ENCODE results near the gene RAB1B.
A peak's percentile ranks its signal among the peaks of the same experiment; 100 is the strongest.
"Not testable (repeated sequence)": the region's sequence is repeated elsewhere in the genome, so short reads cannot be mapped to it uniquely, and the experiment has no call there.

RAB1B gene

DNA sequence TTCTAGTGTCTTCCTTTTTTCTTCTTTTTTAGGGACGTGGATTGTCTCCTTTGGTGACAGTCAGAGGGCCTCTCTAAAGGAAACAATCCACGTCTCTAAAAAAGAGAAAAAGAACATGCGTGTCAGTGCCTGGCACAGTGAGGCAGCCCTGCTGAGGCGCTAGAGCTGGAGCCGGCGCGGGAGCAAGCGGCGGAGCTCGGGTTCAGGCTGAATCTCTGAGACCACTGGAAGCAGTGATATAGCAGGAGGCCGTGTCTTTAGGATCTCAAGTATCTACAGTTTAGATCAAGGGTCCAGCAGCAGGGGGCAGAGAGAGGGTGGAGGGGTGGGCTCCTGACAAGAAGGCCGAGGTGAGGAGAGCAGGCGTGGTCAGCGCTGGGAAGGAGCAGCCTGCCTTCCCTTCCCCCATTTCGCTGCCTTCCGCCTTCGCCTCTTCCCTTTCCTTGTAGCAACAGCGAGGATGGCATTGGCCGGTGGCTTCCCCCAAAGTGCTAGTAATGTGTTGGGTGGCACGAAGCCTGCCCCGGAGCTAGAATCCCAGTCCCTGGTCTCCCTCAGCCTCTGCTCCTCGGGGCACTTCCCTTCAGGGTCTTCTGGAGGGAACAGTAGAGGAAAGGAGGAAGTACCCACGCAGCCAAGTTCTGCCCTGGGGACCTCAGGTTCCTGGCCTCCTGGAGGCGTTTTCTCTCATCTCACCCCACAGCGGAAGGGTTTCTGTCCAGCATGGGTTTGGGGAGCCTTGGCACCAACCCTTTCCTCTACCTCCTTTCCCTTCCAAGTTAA lies 28.2 kb upstream of the RAB1B start:
- DNase-seq, result no peak

DNA sequence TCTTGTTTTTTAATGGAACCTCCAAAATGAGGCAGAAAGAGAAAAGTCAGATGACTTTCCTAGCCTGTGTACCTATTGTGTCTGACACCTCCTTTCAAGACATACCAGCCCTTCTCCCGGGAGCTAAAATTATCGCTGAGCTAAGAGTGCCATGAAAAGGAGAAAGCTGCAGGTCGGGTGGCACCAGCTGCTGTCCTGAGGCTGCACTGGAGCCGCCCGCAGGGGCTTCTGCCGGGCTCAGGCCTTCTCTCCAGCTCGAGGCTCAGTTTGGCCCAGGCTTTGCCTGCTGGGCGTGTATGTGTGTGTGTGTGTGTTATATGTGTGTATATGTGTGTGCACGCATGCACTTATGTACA lies 27.7 kb upstream of the RAB1B start:
- DNase-seq, result no peak

DNA sequence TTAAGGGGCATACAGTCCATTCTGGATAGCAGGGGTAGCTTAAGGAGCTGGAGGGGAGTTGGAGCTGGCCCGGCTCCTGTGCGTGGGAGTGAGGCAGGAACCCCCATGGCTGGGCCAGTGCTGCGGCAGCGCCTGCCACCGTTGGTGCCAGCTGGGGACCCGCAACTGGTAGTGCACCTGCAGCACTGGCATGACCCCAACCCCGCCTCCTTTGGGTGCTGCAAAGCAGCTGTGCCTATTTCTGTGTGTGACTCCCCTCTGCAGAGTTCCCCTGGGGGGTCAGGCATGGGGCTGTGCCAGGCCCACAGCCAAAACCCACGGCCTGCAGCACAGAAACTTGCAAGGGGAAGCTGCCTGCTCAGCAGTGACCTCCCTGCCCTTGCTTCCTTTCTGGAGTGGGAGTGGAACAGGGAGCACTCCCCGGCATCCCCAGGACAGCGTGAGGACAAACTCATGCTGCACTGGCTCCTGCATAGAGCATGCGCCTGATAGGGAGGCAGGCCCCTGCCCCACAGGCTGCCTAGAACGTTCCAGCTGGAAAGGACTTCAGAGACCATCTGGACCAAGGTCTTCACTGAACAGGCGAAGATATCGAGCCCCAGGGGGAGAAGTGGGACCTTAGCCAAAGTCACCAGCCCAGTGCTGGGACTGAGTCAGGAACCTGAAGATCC lies 26.2 kb upstream of the RAB1B start:
- DNase-seq, result no peak

DNA sequence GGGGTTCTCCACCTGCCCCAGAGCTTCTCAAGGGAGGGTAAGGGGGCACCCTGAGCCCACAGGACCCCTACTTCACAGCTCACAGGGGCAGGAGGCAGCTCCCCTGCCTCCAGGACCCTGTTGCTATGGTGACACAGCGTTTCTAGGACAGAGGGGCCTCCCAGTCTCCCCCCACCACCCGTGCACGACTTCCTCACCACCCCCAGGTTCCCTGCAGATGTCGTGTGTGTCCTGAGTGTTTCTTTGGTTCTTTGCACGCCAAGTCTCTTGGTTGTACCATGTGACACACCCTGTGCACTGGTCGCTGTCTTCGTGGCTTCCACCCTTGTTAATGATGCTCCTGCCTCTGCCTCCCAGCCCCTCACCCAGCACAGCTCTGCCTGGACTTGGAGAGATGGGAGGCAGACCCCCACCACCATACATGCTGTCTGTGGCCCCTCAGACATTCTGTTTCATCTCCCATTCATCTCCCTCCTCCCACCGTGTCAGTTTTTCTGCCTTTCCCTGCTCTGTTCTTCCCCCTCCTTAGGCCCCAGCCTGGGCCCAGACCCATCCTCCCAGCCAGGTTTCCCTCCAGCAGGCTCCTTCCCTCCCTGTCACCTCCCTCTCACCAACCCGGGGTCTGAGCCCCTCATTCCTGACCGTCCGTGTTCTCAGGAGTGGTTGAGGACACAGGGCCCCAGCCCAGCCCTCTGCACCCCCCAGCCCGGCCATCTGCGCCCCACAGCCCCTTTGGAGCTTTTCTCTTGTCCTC lies 24.5 kb upstream of the RAB1B start:
- DNase-seq, result no peak

DNA sequence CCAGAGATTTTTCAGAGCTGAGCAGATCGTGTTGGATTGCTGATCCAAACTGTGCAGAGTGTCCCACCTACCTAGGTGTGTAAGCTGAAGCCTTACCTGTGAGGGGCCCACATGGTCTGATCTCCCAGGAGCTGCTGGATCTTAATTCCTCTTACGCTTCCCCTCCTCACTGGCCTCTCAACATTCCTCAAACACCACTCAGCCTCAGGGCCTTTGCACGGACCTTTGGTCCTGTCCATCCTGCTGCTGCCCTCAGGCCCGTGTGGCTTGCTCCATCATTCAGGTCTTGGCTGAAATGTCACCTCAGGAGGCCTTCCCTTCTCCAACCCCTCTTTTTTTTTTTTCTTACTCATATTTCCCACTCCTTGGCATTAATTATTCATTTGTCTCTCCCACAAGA lies 21.1 kb upstream of the RAB1B start:
- no peak for DNase-seq

DNA sequence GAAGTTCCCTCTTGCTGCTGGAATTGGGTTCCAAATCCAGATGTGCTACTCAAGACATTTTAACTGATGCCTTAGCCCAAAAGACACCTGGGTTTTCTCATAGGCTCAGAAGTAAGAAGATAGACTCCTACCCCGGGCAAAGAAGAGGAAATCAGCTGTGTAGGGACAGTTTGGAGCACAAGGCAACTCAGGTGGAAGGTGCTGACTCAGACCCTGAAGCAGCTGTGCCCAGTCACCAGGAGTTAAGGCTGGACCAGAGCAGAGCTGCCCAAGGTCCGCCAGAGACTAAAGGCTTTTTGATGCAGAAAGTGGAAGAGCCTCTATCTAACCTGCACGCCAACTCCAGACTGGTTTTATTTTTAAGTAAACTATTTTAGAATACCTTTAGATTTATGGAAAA lies 20.6 kb upstream of the RAB1B start:
- DNase-seq, result no peak

DNA sequence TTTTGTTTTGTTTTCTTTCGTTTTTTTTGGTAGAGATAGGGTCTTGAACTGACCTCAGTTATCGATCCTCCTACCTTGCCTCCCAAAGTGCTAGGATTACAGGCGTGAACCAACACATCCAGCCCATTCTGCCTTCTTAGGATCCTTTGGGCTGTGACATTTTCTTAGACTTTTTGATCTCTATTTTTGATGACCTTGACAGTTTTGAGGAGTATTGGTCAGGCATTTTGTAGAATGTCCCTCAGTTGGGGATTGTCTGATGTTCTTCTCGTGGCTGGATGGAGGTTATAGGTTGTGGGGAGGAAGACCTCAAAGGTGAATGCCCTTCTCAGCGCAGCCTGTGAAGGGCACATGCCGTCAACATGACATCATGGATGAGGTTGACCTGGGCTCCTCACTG lies 19.5 kb upstream of the RAB1B start:
- no peak for DNase-seq

DNA sequence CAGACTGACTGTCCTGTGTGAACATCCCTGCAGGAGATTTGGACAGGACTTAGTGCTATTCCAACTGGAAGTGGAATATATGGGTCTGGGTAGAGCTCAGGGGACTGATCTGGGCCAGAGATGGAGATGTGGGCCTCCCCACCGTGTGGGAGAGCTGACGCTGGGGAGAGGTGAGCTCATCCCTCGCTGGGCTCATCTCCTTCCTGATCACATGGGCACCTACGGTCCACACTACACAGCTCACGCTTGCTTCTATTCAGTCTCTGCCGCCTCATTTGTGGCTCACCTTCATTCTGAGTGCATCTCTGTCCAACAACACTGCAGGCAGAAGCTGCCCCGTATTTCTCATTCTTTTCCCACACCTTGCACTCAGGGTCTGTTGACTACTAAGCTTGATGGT lies 16.6 kb upstream of the RAB1B start:
- no peak for DNase-seq

DNA sequence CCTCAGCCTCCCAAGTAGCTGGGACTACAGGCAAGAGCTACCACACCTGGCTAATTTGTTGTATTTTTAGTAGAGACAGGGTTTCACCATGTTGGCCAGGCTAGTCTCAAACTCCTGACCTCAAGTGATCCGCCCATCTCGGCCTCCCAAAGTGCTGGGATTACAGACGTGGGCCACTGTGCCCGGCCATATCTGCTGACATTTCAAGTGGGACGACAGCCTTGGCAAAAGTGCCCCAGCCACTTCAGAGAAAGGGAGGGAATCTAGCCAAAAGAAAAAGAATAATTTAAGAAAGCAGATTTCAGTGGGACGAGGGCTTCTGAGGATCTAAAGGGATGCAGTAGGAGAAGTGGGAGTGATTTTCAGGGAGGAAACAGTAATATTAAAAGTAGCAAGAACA lies 15.4 kb upstream of the RAB1B start:
- DNase-seq, result not testable (repeated sequence)

DNA sequence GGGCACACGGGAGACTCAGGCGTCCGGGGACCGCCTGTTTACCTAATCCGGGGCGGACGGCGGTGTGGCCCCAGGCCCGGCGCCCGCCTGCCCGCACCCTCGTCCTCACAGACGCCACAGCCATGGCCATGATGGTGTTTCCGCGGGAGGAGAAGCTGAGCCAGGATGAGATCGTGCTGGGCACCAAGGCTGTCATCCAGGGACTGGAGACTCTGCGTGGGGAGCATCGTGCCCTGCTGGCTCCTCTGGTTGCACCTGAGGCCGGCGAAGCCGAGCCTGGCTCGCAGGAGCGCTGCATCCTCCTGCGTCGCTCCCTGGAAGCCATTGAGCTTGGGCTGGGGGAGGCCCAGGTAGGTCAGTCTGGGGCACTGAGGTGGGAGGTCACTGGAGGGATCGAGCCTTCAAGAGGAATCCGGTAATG lies 10.0 kb upstream of the RAB1B start:
- DNase-seq, result no peak

DNA sequence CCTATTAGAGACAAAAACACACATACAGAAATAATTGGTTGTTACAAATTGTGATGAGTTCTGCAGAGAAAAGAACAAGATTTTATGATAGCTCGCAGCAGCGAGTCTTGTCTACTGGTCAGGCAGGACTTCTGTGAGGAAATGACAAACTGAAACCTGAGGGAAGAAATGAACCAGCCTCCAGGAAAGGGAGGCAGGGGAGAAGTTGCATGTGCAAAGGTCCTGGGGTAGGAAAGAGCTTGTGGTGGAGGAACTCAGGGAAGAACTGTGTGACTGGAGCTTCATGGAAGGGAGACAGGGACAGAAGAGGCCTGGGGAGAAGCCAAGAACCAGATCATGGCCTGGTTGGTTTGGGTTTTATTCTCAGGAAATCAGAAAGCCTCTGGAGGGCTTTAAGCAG lies 9.2 kb upstream of the RAB1B start:
- no peak for DNase-seq

DNA sequence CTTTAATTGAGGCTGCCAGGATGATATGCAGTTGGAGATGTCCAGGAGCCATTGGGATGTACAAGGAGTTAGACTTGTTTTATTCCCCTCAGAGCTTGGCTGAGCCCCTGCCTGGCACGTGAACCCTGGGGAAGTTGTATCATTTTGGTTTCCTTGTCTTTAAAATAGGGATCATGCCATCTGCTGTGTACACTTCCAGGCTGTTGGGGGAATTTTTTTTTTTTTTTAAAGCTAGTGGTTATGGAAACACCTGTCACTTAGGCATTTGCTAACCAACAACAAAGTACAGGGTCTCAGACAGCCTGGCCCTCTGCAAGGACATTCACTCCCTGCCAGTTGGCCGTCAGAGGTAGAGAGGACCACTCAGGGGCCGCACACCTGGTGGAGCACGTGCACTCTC lies 8.5 kb upstream of the RAB1B start:
- no peak for DNase-seq

DNA sequence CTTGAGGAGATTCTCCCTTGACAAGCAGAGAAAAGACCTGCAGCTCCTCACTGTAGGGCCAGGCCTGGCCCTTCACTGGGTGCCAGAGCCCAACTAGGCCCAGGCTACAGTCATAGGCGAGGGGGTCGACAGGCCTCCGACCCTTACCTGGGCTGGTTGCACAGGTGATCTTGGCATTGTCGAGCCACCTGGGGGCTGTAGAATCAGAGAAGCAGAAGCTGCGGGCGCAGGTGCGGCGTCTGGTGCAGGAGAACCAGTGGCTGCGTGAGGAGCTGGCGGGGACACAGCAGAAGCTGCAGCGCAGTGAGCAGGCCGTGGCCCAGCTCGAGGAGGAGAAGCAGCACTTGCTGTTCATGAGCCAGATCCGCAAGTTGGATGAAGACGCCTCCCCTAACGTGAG lies 6.9 kb upstream of the RAB1B start:
- no peak for DNase-seq

DNA sequence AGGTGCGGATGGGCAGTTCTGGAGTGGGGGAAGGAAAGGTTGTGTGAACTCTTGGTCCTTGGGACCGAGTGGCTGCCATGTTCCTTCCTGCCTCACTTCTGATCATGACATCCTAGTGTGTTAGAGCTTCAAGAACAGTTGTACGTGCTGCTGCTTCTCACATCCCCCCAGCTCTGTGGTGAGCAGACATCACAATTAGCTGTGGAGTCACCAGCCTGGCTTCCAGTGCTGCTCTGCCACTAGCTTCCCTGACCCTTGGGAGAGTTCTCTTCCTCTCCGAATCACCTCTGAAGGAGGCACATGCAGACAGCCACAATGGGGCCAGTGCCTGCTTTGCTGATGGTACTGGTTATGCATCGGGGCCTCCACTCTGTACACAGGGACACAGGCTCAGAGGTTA lies 6.2 kb upstream of the RAB1B start:
- no peak for DNase-seq

DNA sequence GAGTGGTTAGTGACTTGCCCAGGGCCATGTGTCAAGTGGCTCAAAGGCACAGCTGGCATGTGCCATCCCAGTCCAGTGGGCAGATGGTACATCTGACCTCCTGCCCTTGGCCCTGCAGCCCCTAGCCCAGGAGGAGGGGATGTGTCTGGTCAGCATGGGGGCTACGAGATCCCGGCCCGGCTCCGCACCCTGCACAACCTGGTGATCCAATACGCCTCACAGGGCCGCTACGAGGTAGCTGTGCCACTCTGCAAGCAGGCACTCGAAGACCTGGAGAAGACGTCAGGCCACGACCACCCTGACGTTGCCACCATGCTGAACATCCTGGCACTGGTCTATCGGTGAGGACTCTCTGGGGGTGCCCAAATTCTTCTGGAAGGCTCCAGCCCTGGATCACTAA lies 5.7 kb upstream of the RAB1B start:
- DNase-seq, result no peak

DNA sequence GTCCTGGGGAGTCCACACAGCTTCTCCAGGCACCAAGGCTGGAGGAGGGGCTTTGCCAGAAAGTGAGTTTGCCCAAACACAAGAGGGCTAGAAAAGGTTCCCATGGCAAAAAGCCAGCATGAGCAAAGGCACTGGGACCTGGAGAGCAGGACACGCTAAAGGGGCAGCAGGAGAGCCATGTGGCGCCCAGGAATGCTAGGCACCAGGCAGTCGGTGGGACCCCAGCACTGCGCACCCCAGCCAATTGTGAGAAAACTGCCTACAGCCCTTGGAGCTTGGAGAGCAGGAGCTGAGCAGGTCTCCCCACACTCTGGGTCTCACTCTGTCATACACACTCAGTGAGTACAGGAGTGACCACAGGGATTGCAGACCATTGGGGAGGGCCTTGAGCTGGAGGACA lies 5.2 kb upstream of the RAB1B start:
- DNase-seq, result no peak

DNA sequence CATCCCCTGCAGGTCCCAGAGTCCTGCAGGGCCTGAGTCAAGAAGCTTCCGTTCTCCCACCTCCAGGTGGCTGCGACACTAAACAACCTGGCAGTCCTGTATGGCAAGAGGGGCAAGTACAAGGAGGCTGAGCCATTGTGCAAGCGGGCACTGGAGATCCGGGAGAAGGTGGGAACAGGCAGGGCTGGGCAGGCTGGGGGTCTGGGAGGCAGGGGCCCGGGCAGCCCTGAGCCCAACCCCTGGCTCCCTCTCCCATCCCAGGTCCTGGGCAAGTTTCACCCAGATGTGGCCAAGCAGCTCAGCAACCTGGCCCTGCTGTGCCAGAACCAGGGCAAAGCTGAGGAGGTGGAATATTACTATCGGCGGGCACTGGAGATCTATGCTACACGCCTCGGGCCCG lies 4.7 kb upstream of the RAB1B start:
- no peak for DNase-seq

DNA sequence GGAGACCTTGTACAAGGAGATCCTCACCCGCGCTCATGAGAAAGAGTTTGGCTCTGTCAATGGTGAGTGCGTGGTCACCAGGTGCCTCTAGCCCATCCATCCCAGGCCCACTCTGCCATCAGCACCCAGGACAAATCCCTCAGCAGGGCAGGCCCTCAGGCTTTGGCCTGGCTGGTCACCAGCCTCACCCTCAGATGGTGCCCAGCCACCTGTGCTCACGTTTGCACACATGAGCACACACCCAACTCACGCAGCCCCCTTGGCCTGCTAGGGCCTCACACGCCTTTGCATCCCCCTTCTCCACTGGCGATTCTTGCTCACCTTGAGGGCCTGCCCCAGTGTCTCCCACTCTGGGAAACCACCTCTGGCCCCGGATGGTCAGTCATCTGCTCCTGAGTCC lies 4.1 kb upstream of the RAB1B start:
- no peak for DNase-seq

DNA sequence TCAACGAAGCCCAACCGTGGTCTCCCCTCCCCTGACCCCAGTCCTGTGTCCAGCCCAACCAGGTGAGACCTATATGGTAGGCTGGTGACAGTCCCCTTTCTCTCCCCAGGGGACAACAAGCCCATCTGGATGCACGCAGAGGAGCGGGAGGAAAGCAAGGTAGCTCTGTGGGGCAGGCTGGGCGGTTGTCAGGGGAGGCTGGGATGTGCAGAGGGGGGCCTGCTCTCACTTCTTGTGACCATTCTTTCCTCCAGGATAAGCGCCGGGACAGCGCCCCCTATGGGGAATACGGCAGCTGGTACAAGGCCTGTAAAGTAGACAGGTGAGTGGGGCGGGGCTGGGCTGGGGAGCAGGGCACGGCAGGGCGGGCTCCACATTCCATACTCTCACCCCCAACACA lies 3.5 kb upstream of the RAB1B start:
- DNase-seq, result peak; percentile 55

DNA sequence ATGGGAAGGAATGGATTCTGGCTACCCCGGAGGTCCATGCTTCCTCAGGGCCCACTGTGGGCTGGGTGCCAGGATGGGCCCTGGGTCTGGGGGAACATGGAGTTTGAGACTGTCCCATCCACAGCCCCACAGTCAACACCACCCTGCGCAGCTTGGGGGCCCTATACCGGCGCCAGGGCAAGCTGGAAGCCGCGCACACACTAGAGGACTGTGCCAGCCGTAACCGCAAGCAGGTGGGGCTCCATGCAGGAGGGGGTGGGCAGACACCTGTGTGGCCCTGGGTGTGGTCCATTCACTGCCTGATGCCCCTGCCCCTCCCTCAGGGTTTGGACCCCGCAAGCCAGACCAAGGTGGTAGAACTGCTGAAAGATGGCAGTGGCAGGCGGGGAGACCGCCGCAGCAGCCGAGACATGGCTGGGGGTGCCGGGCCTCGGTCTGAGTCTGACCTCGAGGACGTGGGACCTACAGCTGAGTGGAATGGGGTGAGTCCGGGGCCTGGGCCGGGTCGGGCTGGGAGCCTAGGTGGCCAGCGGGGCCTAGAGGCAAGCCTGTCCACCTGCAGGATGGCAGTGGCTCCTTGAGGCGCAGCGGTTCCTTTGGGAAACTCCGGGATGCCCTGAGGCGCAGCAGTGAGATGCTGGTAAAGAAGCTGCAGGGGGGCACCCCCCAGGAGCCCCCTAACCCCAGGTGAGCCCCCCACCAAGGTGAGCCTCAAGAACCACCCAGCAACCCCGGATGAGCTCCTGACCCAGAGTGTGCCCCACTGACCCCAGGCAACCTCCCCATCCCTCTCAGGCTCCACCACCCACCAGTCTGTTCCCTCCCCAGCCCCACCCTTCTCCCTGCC lies 2.7 kb upstream of the RAB1B start:
- DNase-seq, result no peak

DNA sequence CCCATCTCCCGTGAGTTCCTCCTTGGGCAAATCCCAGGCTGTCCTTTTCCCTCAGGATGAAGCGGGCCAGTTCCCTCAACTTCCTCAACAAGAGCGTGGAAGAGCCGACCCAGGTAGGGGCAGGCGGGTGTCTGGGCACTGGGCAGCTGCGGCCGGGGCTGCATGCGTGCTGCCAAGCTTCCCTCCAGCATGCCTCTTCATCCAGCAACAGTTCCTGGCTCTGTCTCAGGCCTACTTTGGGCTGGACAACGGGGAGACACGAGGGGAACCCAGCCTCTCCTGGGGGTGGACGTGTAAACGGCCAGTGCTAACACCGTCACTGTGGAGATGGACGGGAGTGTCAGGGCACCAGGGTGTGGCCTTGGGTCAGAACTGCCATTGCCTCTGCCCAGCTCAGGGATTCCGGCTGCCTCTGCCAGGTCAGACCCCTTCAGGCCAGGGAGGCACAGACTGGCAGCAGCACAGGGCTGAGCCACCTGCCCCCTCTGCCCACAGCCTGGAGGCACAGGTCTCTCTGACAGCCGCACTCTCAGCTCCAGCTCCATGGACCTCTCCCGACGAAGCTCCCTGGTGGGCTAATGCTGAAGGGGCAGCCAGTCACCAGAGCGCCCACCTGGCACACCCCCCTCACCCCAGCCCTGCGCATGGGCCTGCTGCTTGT lies 1.9 kb upstream of the RAB1B start:
- DNase-seq, result no peak

DNA sequence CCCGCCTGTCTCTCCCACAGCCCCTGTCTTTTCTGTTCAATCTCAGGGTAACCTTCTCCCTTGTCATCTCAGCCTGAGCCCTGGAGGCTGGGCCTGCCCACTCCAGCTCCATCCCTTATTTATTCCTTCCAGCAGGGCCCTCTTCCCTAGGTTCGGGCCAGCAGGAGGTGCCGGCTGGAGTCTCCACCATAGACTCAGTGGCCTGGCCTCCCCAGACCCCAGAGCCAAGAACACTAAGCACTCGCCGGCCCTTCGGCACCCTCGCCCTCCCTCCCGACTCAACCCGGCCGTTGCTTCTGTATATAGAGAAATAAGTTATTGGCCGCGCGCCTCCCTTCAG lies 1.4 kb upstream of the RAB1B start:
- DNase-seq, result no peak
